ENCODE data around the gene F2RL2. TPM values are rescaled to one million over a fixed set of nuclear protein-coding genes. Genes with fewer than 3 reads are reported as not detected.
"Not testable (repeated sequence)": the region's sequence is repeated elsewhere in the genome, so short reads cannot be mapped to it uniquely, and the experiment has no call there.

F2RL2 gene
- total and polyA plus RNA-seq, 12 donors: 0.08 to 1.5 (median 0.36) TPM; not detected in 2

DNA sequence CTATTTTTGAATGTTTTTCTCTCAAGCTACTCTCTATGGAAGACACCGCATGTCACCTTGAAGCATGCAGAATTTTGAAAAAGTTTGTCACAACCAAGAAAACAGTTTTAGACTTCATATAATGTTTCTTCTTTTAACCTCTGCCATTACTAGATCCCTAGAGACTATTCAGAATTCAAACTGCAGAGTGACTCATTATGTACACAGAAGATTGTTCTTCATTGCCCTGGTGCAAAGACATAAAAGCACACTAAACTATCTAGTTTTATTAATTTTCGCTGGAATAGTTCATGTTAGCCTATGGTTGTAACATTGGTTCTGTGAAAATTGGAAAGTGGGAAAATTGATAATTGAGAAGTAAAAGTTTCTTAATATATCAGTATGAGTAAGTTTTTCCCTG is 18.4 kb downstream of the F2RL2 start:
- Histone ChIP-seq H3K4me1 (replicated peaks in 1 of 2) (no peaks in the 10 kb centered on the region), H3K4me3 (no peak overlapping the region), H3K9me3 (replicated peaks in 1 of 3) (no peaks in the 10 kb centered on the region), H3K27me3 (no peaks in the 10 kb centered on the region), H3K36me3 (replicated peaks in 1 of 2) (no peaks in the 10 kb centered on the region), H3K27ac (no peak overlapping the region)
- intact Hi-C loops (cut with DNase I): loop anchor here in 1 of 2 donors (5.0 kb wide), 2 partner anchors 37 to 167 kb away; no protein-coding TSS in a partner anchor
- TF ChIP-seq POLR2A (IDR thresholded peaks at IDR 0.05): no peak
- no peak for DNase-seq
- WGBS, 4 donors: 62 to 94% (median 87%) methylated on average over 2 of the region's 2 CpGs

DNA sequence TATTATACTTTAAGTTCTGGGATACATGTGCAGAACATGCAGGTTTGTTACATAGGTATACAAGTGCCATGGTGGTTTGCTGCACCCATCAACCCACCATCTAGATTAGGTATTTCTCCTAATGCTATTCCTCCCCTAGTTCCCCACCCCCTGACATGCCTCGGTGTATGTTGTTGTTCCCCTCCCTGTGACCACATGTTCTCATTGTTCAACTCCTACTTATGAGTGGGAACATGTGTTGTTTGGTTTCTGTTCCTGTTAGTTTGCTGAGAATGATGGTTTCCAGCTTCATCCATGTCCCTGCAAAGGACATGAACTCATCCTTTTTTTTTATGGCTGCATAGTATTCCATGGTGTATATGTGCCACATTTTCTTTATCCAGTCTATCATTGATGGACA is 19.2 kb downstream of the F2RL2 start:
- intact Hi-C loops (cut with DNase I): loop anchor here (2.0 to 5.0 kb wide), 3 partner anchors 38 to 171 kb away; no protein-coding TSS in a partner anchor
- H3K9me3 ChIP-seq (replicated peaks in 1 of 3): not testable (repeated sequence)
- WGBS, 4 donors: 67 to 86% (median 74%) methylated on average over 1 of the region's 1 CpG

DNA sequence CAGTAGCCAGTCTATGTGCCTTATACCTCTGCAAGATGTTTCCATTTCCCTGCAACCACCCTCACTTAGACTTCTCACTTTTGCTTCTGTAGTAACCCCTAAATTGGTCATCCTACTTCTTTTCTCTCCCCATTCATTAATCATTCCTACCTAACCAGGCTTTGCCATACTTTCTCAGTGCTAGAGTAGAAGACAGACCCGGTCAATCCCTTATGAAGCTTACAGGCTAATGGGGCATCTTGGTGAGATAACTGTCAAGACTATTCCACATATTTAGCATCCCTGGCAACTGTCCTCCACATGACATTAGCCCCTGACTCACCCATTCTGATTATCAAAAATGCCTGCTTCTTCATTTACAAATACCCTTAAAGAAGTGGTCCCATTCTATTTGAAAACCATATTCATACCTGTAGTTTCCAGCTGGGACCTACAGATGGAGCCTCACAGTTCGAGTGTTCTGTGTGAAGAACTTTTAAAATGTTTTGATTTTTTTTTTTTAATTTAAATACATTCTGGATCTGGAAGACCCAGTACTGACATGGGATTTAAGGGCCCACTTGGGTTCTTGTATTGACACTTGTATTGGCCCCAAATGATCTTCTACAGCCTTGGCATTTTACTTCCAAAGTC is 21.0 kb downstream of the F2RL2 start:
- Histone ChIP-seq H3K4me3 (no peak overlapping the region), H3K36me3 (replicated peaks in 1 of 2) (no peaks in the 10 kb centered on the region), H3K9me3 (replicated peaks in 1 of 3) (no peaks in the 10 kb centered on the region), H3K4me1 (replicated peaks in 1 of 2) (no peaks in the 10 kb centered on the region), H3K27me3 (no peaks in the 10 kb centered on the region), H3K27ac (no peak overlapping the region)
- DNase-seq: no peak
- intact Hi-C loops (cut with DNase I): loop anchor here (2.0 to 5.0 kb wide), 3 partner anchors 40 to 173 kb away; no protein-coding TSS in a partner anchor
- WGBS, 4 donors: 83 to 88% (median 85%) methylated on average over 2 of the region's 2 CpGs
- TF ChIP-seq, protein P1, sequence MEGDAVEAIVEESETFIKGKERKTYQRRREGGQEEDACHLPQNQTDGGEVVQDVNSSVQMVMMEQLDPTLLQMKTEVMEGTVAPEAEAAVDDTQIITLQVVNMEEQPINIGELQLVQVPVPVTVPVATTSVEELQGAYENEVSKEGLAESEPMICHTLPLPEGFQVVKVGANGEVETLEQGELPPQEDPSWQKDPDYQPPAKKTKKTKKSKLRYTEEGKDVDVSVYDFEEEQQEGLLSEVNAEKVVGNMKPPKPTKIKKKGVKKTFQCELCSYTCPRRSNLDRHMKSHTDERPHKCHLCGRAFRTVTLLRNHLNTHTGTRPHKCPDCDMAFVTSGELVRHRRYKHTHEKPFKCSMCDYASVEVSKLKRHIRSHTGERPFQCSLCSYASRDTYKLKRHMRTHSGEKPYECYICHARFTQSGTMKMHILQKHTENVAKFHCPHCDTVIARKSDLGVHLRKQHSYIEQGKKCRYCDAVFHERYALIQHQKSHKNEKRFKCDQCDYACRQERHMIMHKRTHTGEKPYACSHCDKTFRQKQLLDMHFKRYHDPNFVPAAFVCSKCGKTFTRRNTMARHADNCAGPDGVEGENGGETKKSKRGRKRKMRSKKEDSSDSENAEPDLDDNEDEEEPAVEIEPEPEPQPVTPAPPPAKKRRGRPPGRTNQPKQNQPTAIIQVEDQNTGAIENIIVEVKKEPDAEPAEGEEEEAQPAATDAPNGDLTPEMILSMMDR (IDR thresholded peaks at IDR 0.05): no peak
- no peak for TF ChIP-seq POLR2A (IDR thresholded peaks at IDR 0.05)

More for the DNA sequence above, 19.2 kb downstream of the F2RL2 start:
- H3K36me3 ChIP-seq (replicated peaks in 1 of 2); H3K4me3 ChIP-seq; DNase-seq; H3K27ac ChIP-seq; H3K27me3 ChIP-seq; H3K4me1 ChIP-seq (replicated peaks in 1 of 2): not testable (repeated sequence)

DNA sequence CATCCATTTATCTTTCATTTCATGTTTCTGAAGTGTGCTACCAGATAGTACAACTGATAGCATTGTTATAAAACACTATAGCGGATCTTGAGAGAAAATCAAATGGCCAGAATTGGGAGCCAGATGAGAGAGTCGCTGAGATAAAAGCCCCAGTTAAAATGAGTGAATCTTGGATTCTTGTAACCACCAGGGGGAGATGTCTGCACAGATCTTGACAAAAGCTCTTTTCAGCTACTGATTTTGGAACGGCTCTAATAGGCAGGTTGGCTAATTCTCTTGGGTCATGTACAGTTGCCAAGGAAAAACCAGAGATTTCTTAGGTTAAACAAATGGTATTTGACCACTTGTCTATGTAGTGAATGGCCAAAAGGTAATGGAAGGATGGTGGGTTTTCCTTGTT is 21.7 kb downstream of the F2RL2 start:
- H3K27ac ChIP-seq: no peak overlapping the region
- peak in 4 of 7 donors; percentile 27 to 47 (median 38) for DNase-seq
- no peaks in the 10 kb centered on the region for H3K36me3 ChIP-seq (replicated peaks in 1 of 2)
- H3K27me3 ChIP-seq: no peaks in the 10 kb centered on the region
- no peaks in the 10 kb centered on the region for H3K9me3 ChIP-seq (replicated peaks in 1 of 3)
- H3K4me1 ChIP-seq (replicated peaks in 1 of 2): no peaks in the 10 kb centered on the region
- TF ChIP-seq, protein P1 (IDR thresholded peaks at IDR 0.05): peak; percentile 70 to 89 (median 78)
- TF ChIP-seq POLR2A (IDR thresholded peaks at IDR 0.05): no peak
- 21 to 28% (median 25%) methylated on average over 3 of the region's 3 CpGs for WGBS, 4 donors
- intact Hi-C loops (cut with DNase I): loop anchor here in 1 of 2 donors (5.0 kb wide), 2 partner anchors 41 to 171 kb away; no protein-coding TSS in a partner anchor
- no peak overlapping the region for H3K4me3 ChIP-seq

DNA sequence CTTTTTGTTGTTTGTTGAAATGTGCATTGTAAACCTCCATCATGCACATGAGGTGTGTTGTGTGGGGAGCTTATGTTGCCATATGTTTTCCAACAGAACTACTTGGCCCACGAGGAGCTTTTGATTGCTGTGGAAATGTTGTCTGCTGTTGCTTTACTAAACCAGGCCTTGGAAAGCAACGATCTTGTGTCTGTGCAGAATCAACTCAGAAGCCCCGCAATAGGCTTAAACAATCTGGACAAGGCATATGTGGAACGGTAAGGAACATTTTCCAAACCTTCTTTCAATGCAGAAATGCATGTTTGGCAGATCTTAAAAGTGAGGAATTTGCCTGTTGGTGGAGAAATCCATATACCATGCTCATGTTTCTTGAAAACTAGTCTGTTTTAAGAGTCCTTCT is 22.5 kb downstream of the F2RL2 start:
- Histone ChIP-seq H3K27ac (no peak overlapping the region), H3K27me3 (no peaks in the 10 kb centered on the region), H3K4me1 (replicated peaks in 1 of 2) (no peaks in the 10 kb centered on the region), H3K9me3 (replicated peaks in 1 of 3) (no peaks in the 10 kb centered on the region), H3K4me3 (no peak overlapping the region), H3K36me3 (replicated peaks in 1 of 2) (no peaks in the 10 kb centered on the region)
- intact Hi-C loops (cut with DNase I): loop anchor here in 1 of 2 donors (5.0 kb wide), 2 partner anchors 42 to 172 kb away; no protein-coding TSS in a partner anchor
- no peak for TF ChIP-seq POLR2A (IDR thresholded peaks at IDR 0.05)
- TF ChIP-seq, protein P1 (IDR thresholded peaks at IDR 0.05): no peak
- no peak for DNase-seq
- 76 to 83% (median 80%) methylated on average over 4 of the region's 4 CpGs for WGBS, 4 donors
